BJ (cell line): ENCODE data around the gene PRADC1. TPM values are rescaled to one million over a fixed set of nuclear protein-coding genes. Genes with fewer than 3 reads are reported as not detected.

Experiments used
- CTCF ChIA-PET: fragments of 350-600 bp; formaldehyde crosslinking; extraction: SDS; loops from one replicate; lab custom pipeline; 2021; ENCODE audit warnings: antibody characterized with exemption, inconsistent platforms; lab: Yijun Ruan, JAX
- POLR2A ChIA-PET: fragments of 300-600 bp; sonication (Branson Sonifier 250); formaldehyde crosslinking; extraction: SDS; loops from one replicate; lab custom pipeline; 2021; ENCODE audit warnings: antibody characterized with exemption; lab: Charles Lee
- DNase-seq: peaks from one replicate; pipeline ENCODE4 v3.0.0-alpha.2; 2011; ENCODE audit warnings: low read depth
- H3K27me3 ChIP-seq: 2 replicates; pipeline ENCODE4 v1.6.0; 2011; ENCODE audit warnings: low read length; ENCODE audit not compliant: control insufficient read depth, insufficient read depth
- H3K36me3 ChIP-seq: 2 replicates; pipeline ENCODE4 v1.5.1; 2011; ENCODE audit warnings: low read length; ENCODE audit not compliant: control insufficient read depth, insufficient read depth
- H3K4me3 ChIP-seq: 2 replicates; pipeline ENCODE4 v1.5.1; 2011; ENCODE audit warnings: low read depth, mild to moderate bottlenecking, control low read depth, low read length
- polyA plus RNA-seq: library from polyadenylated mRNA; depleted of rRNA; stranded (reverse); fragments of >200 nt; gene quantifications from 2 replicates; pipeline ENCODE4 v1.2.3, GENCODE V29; 2011
- TF ChIP-seq, protein P1 (sequence below): IDR thresholded peaks from 2 replicates; pipeline ENCODE4 v1.5.1; 2011; ENCODE audit warnings: low read depth, mild to moderate bottlenecking, control low read depth, inconsistent platforms, low read length, moderate library complexity; ENCODE audit not compliant: insufficient read depth

PRADC1 gene
- polyA plus RNA-seq, 1 experiment, result 19.4 TPM

DNA sequence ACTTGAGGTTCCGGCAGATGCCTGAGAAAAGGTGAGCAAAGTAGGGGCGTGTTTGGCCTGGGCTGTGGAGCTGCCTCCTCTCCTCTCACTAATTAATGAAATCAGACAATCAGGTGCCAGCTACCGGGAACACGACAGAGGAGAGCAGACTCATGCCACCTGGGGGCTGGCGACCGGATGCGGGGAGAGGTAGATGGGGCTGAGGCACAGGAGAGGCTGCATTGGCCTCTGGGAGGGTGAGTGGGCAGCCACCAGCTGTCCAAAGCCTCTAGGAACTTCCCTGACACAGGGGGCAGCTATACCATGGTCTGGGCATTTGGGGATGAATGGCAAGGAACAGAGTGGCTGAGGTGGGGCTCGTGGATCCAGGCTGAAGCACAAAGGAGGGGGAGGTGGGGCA, 26.2 kb upstream of the PRADC1 start:
- ChIA-PET POLR2A (no interaction called here), CTCF (interaction anchor here (1.0 to 2.9 kb wide), 6 partner anchors 9 to 82 kb away, joined by 3 to 10 read pairs (median 5); no protein-coding TSS in a partner anchor)
- H3K36me3 ChIP-seq, result peaks cover 3% of the 10 kb centered on the region; the same call in 1 of the 2 replicates
- no peak for DNase-seq
- H3K4me3 ChIP-seq, result no peak overlapping the region
- TF ChIP-seq, protein P1, sequence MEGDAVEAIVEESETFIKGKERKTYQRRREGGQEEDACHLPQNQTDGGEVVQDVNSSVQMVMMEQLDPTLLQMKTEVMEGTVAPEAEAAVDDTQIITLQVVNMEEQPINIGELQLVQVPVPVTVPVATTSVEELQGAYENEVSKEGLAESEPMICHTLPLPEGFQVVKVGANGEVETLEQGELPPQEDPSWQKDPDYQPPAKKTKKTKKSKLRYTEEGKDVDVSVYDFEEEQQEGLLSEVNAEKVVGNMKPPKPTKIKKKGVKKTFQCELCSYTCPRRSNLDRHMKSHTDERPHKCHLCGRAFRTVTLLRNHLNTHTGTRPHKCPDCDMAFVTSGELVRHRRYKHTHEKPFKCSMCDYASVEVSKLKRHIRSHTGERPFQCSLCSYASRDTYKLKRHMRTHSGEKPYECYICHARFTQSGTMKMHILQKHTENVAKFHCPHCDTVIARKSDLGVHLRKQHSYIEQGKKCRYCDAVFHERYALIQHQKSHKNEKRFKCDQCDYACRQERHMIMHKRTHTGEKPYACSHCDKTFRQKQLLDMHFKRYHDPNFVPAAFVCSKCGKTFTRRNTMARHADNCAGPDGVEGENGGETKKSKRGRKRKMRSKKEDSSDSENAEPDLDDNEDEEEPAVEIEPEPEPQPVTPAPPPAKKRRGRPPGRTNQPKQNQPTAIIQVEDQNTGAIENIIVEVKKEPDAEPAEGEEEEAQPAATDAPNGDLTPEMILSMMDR, result no peak
- H3K27me3 ChIP-seq, result no peaks in the 10 kb centered on the region

GRCh38 chr2:73258913-73259215, 25.8 kb upstream of the PRADC1 start:
- no peaks in the 10 kb centered on the region for H3K27me3 ChIP-seq
- H3K36me3 ChIP-seq, result peaks cover 6% of the 10 kb centered on the region
- no peak overlapping the region for H3K4me3 ChIP-seq
- CTCF ChIA-PET, result interaction anchor here (1.0 to 2.9 kb wide), 3 partner anchors 10 to 31 kb away, joined by 3 to 10 read pairs (median 6); no protein-coding TSS in a partner anchor
- TF ChIP-seq, protein P1, result no peak
- DNase-seq, result no peak
- POLR2A ChIA-PET, result no interaction called here

DNA sequence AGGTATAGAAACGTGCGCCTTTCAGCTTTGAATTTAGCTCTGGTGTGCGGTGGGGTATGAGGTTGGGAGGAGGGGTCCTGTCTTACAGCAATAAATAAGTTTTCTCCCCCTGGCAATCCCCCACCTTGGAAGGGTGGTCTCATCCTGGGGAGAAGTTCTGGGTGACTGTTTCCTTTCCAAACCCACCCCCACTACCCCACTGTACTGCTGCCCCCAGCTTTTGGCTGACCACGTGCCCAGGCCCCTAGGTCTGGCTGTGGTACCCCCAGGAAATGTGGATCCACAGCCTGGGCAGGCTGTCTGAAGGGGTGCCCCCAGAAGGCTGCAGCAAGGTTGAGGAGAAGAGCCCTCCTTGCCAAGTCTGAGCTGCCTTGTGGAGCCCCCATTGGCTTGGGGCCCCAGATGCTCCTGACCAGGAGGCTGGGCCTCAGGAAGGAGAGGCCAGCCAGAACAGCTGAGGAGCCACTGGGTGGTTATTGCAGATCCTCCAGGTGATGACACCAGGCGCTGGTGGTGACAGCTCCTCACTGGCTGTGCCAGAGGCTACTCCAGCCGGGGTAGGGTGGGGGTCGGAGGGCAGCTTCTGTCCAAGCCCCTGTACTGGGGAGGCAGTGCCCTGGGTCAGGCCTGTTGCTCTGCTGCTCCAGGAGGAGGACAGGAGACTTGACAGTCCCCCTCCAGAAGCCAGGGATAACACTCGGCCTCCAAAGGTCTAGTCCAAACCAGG, 25.3 kb upstream of the PRADC1 start:
- no peaks in the 10 kb centered on the region for H3K27me3 ChIP-seq
- no peak overlapping the region for H3K4me3 ChIP-seq
- CTCF ChIA-PET, result interaction anchor here (1.0 to 2.9 kb wide), 2 partner anchors 11 to 32 kb away, joined by 3 to 10 read pairs; no protein-coding TSS in a partner anchor
- no peak for DNase-seq
- POLR2A ChIA-PET, result no interaction called here
- TF ChIP-seq, protein P1, result no peak
- peaks cover 7% of the 10 kb centered on the region for H3K36me3 ChIP-seq

GRCh38 chr2:73257425-73258125, 24.5 kb upstream of the PRADC1 start:
- CTCF ChIA-PET, result interaction anchor here (0.8 to 1.2 kb wide), 2 partner anchors 11 to 13 kb away, joined by 3 to 5 read pairs; no protein-coding TSS in a partner anchor
- Histone ChIP-seq H3K4me3 (no peak overlapping the region), H3K36me3 (peaks cover 9% of the 10 kb centered on the region), H3K27me3 (no peaks in the 10 kb centered on the region)
- TF ChIP-seq, protein P1, result no peak
- POLR2A ChIA-PET, result no interaction called here
- DNase-seq, result no peak

- DNase-seq, result no peak
- Histone ChIP-seq H3K36me3 (peaks cover 11% of the 10 kb centered on the region), H3K4me3 (no peak overlapping the region), H3K27me3 (no peaks in the 10 kb centered on the region)
- ChIA-PET POLR2A (no interaction called here), CTCF (interaction anchor here (0.5 to 1.2 kb wide), 3 partner anchors 10 to 293 kb away, joined by 3 to 5 read pairs (median 3); no protein-coding TSS in a partner anchor)
- TF ChIP-seq, protein P1, result no peak
These were observed 24.0 kb upstream of the PRADC1 start for GRCh38 chr2:73257021-73257420.
